ENCODE data around the gene ABAT. TPM values are rescaled to one million over a fixed set of nuclear protein-coding genes. Genes with fewer than 3 reads are reported as not detected.

Gene ABAT
- total and polyA plus RNA-seq, 9 donors: 3.8 to 20.3 (median 13.6) TPM

DNA sequence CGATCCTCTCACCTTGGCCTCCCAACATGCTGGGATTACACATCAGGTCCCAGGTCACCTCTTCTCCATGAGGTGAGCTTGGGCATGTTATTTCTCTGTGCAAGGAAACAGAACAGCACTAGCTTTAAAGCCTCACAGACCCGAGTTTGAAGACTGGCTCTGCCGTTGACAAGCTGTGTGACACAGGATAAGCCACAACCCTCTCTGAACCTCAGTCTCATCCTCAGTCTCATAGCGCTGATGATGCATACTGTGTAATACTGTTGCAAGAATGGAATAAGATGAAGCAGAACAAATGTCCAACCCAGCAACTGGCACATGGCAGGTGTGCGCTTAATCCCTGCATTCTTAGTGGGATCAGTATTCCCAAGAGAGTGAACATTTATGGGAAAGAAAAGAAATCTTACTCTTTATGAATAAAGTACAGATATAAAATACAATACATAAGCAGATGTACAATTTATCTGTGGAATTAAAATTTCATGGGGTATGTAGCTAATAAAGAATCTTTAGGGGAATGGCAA lies 43.5 kb downstream of the ABAT start:
- no peak for DNase-seq
- peaks cover 3% of the 10 kb centered on the region for H3K4me1 ChIP-seq (ENCODE audit: insufficient read depth)
- intact Hi-C loops (cut with DNase I): no loop called here
- H3K9me3 ChIP-seq: no peaks in the 10 kb centered on the region
- TF ChIP-seq EP300 (IDR thresholded peaks at IDR 0.05) (no peak), POLR2A (IDR thresholded peaks at IDR 0.05) (no peak)
- TF ChIP-seq, protein P1, sequence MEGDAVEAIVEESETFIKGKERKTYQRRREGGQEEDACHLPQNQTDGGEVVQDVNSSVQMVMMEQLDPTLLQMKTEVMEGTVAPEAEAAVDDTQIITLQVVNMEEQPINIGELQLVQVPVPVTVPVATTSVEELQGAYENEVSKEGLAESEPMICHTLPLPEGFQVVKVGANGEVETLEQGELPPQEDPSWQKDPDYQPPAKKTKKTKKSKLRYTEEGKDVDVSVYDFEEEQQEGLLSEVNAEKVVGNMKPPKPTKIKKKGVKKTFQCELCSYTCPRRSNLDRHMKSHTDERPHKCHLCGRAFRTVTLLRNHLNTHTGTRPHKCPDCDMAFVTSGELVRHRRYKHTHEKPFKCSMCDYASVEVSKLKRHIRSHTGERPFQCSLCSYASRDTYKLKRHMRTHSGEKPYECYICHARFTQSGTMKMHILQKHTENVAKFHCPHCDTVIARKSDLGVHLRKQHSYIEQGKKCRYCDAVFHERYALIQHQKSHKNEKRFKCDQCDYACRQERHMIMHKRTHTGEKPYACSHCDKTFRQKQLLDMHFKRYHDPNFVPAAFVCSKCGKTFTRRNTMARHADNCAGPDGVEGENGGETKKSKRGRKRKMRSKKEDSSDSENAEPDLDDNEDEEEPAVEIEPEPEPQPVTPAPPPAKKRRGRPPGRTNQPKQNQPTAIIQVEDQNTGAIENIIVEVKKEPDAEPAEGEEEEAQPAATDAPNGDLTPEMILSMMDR (IDR thresholded peaks at IDR 0.05): no peak
- H3K4me3 ChIP-seq: no peak overlapping the region
- no peaks in the 10 kb centered on the region for H3K36me3 ChIP-seq
- no peak overlapping the region for H3K27ac ChIP-seq
- 97 to 98% (median 98%) methylated on average over 5 of the region's 5 CpGs for WGBS, 3 donors
- no peaks in the 10 kb centered on the region for H3K27me3 ChIP-seq

DNA sequence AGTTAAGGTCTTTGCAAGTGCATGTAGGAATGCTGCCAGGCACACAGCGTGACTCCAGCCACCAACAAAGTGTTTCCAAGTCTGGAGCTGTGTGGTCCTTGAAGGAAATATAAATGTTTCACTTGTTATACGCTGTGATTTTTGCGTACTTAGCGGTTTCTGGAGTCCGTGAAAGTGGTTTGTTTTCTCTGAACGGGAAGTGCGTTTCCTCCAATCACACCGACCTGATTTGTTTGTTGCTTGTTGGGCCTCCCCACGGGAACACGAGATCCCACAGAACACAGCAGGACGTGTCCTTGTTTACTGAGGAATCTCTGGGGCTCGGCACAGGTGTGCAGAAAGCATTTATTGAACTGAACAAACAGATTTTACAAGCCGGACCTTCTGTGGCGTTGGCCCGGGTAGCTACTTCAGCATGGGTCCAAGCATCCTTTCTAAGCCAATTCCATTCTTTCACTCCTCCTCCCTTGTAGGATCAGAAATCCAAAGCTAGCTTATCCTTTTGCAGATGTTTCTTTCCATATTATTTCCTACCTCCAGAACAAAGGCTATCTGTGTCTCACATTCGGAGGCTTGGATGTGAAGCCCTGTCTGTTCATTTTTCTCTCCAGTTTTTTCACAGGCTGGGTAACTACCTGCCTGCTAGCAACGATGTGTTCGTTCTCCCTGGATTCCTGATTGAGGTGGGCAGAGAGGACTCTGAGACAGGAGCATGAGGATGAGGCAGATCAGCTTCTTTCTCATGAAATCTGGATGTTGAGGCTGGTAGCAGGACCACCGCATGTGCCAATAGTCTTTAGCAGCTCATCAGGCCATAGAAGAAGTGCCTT lies 44.6 kb downstream of the ABAT start:
- H3K27me3 ChIP-seq: no peaks in the 10 kb centered on the region
- H3K36me3 ChIP-seq: no peaks in the 10 kb centered on the region
- H3K4me3 ChIP-seq: no peak overlapping the region
- WGBS, 3 donors: 42 to 58% (median 46%) methylated on average over 19 of the region's 19 CpGs
- peaks cover 3% of the 10 kb centered on the region for H3K4me1 ChIP-seq (ENCODE audit: insufficient read depth)
- intact Hi-C loops (cut with DNase I): no loop called here
- H3K27ac ChIP-seq: no peak overlapping the region
- TF ChIP-seq POLR2A (IDR thresholded peaks at IDR 0.05) (no peak), EP300 (IDR thresholded peaks at IDR 0.05) (no peak)
- TF ChIP-seq, protein P1 (IDR thresholded peaks at IDR 0.05): no peak
- H3K9me3 ChIP-seq: no peaks in the 10 kb centered on the region
- DNase-seq: no peak

DNA sequence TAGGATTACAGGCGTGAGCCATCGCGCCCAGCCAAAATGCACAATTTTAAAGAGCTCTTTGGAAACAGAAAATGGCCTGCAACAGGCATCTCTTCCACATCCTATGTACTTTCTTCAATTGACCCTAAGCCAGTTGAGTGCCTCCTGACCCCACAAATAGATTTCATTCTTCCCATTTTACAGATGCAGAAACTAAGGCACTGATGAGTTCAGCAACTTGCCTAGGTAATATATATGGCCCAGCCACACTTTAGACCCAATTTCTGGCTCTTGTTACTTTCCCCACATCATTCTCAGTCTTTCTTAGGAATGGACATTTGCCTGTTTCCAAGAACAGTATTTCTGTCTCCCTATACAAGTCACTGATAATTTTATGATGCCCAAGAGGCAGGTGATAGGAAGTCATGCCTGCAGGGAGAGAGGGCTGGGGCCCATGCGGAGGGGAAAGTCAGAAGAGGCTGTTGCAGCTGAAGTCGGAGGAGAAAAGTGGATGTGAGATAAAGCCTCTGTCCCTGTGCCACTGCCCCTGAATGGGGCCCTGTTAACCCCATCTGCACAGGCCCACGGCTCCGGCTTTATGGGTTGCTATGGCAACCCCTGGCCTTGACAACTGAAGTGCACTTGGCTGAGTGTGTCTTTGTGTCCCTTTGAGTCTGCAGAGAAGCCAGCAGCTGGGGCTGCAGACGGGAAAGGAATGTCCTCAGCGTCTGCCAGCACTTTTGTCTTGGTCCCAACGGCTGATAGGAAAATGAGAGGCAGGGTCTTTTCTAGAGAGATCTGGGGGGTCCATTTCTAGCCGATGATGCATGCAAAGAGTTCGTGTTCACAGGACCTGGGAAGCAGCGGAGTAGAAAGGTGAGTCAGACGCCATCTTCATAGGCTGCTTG lies 45.9 kb downstream of the ABAT start:
- no peaks in the 10 kb centered on the region for H3K27me3 ChIP-seq
- 44 to 50% (median 49%) methylated on average over 14 of the region's 14 CpGs for WGBS, 3 donors
- no peak overlapping the region for H3K27ac ChIP-seq

DNA sequence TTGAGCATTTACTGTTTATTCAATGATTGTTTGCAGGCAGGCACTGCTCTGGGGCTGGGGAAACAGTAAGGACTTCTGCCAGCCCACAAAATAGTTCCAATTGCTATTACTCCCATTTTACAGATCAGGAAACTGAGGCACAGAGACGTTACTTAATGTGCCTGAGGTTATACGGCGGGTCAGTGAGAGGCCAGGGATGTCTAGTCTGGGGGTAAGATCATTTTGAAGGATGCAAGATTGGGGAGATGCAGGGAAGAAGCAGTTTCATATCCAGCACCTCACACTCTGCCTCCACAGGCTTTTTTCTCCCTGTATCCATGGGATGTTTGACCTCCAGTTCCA lies 46.5 kb downstream of the ABAT start:
- intact Hi-C loops (cut with DNase I): no loop called here

More for the DNA sequence above, 45.9 kb downstream of the ABAT start:
- TF ChIP-seq EP300 (IDR thresholded peaks at IDR 0.05) (no peak), POLR2A (IDR thresholded peaks at IDR 0.05) (no peak)
- TF ChIP-seq, protein P1 (IDR thresholded peaks at IDR 0.05): no peak
- no peaks in the 10 kb centered on the region for H3K36me3 ChIP-seq
- H3K4me1 ChIP-seq (ENCODE audit: insufficient read depth): peaks cover 3% of the 10 kb centered on the region
- no peak overlapping the region for H3K4me3 ChIP-seq
- intact Hi-C loops (cut with DNase I): no loop called here
- no peaks in the 10 kb centered on the region for H3K9me3 ChIP-seq
- no peak for DNase-seq

More for the DNA sequence above, 46.5 kb downstream of the ABAT start:
- Histone ChIP-seq H3K27ac (no peak overlapping the region), H3K4me3 (no peak overlapping the region), H3K36me3 (no peaks in the 10 kb centered on the region), H3K4me1 (ENCODE audit: insufficient read depth) (peaks cover 3% of the 10 kb centered on the region), H3K9me3 (no peaks in the 10 kb centered on the region), H3K27me3 (no peaks in the 10 kb centered on the region)
- no peak for DNase-seq
- TF ChIP-seq EP300 (IDR thresholded peaks at IDR 0.05): no peak
- TF ChIP-seq POLR2A (IDR thresholded peaks at IDR 0.05): no peak
- TF ChIP-seq, protein P1 (IDR thresholded peaks at IDR 0.05): no peak
- 76 to 86% (median 85%) methylated on average over 3 of the region's 3 CpGs for WGBS, 3 donors

Measured in ovary (tissue), 9 donors.